Stimulated activated naive CD4-positive, alpha-beta T cell (primary cell): ENCODE measurements around the gene BLOC1S1.

Source experiments
- DNase-seq, 6 experiments: peaks; one replicate each; lab custom pipeline; 2025; lab: John Stamatoyannopoulos, UW

Gene BLOC1S1

GRCh38 chr12:55694651-55695050 is 21.2 kb upstream of the BLOC1S1 start:
- no peak for DNase-seq

DNA sequence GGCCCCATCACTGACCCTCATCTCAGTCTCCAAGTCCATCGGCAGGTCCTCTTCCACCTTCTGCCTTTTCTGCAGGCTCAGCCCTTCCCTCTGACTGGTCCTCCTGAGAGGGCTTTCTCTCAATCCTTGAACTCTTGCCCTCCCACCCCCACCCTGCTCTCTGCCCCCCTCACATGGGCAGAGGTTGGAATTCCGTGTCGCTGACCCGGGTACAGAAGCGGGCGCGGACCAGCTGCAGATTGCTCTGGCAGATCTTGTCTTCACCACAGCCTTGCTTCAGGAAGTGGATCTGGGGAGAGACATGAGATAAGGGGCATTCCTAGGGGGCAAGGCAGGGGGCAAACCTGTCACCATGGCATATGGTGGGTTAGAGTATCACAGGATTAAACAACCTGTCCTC is 20.5 kb upstream of the BLOC1S1 start:
- no peak for DNase-seq

GRCh38 chr12:55696141-55696540 is 19.7 kb upstream of the BLOC1S1 start:
- DNase-seq: no peak

GRCh38 chr12:55696796-55697462 is 18.9 kb upstream of the BLOC1S1 start:
- DNase-seq: no peak

DNA sequence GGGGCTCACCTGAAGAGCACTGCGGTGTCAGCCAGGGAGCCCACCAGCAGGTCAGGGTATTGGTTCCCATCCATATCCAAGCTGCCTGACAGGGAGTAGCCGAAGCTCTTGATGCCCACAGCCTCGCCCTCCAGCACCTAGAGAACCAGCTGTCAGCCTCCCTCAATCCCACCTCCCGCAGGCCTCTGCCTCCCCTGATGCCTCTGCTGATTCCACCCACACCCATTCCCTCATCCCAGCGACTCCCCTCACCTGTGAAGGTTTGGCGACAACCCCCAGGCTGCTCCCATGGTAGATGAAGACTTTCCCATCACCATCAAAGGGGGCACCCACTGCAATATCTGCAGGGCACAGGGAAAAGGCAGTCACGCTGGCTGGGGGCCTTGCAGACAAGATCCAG is 18.2 kb upstream of the BLOC1S1 start:
- DNase-seq: no peak

GRCh38 chr12:55698241-55698955 is 17.4 kb upstream of the BLOC1S1 start:
- DNase-seq: no peak

GRCh38 chr12:55698965-55699364 is 16.9 kb upstream of the BLOC1S1 start:
- DNase-seq: no peak

- no peak for DNase-seq
These were observed 16.3 kb upstream of the BLOC1S1 start for GRCh38 chr12:55699471-55700055.

DNA sequence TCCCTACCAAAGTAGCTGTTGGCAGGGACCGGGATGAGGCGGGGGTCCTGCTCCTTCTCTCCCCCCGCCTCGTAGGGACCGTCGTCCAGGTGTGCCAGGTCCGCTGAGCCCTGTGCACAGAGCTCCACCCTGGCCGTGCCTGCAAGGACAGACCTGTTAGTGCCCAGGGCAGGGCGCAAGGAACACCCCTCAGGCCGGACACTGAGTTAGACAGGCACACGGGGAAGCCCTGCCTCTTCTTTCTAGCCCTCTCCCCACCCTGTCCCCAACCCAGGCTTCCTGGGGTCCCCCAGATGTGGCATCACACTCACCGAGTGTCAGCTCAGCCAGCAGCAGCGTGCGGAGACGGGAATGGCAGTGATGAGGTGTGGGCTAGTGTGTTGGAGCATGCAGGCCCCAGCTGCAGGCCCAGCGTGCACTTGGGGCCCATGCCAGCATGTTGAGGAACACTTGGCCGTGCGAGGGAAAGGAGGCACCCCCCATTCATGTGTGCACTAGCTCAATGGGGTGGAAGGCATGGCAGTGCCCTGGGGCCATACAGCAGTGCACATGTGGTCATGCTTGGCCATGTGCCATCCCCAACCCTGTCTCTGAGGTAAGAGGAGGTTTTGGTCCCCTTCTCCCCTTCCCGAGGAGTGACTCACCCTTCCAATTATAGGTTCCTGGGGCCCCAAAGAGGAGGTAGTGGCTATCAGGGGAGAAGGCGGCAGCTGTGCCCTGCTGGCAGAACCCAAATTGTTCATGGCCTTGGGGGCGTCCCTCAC is 15.4 kb upstream of the BLOC1S1 start:
- no peak for DNase-seq

DNA sequence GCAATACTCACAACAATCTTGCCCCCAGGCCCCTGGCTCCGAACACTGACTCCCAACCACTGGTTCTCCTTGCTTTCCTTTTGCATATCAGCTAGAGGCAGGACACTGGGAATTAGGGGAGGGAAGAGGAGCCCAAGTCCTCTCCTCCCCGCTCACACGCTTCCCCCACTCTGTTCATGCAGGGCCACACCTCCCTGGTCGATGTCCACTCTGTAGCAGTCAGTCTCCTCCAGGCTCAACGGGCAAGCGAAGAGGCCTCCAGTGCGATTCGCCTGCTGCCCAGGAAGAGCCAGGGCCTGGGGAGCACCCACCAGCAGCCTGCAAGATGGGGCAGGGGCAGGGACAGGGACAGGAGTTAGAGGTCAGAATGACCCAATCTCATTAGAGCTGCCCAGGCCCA is 13.0 kb upstream of the BLOC1S1 start:
- DNase-seq: no peak

DNA sequence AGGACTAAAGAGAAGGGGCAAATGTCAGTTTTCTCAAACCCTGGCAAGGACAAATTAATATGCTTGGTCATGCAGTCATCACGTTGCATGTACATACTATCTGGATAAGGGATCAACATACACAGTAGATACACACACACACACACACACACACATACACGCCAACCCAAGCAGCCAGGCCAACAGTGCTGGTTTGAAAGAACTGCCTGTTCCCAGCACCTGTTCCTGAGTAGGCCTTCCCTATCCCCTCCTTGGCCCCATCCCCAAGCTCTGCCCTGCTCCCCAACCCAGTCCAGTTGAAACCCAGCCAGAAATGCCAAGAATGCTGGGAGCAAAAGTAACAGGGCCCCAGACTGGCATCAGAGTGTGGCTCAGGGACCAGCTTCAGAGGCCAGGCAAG is 12.6 kb upstream of the BLOC1S1 start:
- DNase-seq: no peak

- DNase-seq: no peak
These were observed 11.7 kb upstream of the BLOC1S1 start for GRCh38 chr12:55703901-55704761.

DNA sequence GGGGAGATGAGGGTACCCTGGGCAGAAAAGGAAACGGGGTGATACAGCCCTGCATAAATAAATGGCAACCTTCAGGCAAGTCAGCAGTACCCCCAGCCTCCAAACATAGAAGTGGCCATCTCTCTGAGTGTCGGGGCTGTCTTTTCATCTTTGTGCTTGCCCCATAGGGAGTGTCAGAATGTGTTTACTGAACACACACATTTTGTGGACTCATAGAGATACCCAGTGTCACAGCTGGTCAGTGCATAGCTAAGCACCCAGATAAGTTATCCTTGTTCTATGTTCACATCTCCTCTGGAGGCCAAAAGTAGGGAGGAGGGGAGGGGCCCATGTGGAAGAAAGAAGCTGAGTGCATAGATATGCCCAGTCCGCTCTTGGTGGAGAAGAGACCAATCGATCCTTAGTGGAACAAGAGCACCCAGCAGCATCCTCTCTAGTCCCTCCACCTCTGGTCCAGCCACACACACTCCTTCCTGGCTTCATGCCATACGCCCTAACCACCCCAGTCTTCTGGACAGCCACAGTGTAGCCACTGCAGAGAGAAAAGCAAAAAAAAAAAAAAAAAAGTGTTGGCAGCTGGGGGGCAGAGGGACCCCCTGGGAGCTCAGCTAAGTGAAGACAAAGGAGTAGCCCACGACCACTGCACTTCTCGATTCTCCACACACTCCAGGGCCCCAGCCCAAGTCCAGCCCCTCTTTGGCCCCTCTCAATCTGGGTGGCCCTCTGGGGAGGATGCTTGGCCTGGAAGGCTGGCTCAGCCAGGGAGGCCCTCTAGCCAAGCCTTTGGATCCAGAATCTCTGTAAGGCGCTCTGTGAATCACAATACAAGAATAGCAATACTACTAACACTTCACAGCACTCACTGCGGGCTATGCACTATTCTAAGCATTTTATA is 10.8 kb upstream of the BLOC1S1 start:
- no peak for DNase-seq

DNA sequence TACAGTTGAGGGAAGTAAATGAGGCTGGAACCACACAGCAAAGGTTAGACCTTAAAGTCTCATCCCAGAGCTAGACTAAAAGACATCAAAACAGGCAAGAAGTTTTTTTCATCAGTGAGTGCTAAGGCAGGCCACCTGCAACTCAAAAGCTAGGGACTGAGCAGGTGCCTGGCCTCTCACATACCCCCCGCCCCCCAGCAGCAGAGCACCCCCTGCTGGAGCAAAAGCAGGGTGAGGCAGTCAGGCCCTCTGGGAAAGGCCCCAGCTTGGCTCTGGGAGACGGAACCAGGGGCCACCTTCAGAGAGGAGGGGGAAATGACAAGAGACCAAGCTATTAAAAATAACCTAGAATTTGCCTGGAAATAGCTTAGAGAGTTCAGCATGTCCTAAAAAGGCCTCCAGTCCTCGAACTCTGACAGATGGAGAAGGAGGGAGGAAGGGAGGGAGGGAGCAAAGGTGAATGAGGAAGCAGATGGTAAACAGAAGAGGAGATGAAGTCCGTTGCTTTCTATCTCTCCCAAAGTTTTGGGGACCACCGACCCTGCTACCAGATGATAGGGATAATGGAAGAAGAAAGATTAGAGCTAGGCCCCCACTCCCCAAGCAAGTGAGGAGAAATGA is 10.0 kb upstream of the BLOC1S1 start:
- no peak for DNase-seq

GRCh38 chr12:55706568-55707218 is 9.2 kb upstream of the BLOC1S1 start:
- no peak for DNase-seq

DNA sequence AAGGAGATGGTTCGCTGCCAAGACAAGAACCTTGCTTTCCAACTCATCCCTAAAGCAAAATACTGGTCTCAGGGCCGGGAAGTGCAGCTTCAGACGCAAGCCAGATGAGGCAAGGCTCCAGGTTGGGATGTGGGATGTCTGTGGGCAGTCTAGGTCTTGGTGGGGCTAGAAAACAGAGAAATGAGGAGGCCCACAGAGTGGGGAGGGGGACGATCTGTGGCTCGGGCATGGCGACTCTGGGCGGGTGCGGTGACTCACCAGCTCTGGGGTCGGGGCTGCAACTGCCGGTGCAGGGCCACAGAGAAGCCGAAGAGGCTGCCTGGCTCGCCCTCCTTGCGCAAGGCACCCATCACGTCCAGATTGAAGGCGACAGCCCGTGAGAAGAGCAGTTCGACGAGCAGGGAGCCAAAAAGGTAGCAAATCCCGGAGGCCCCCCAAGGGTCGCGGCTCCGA is 8.6 kb upstream of the BLOC1S1 start:
- peak in 1 of 6 experiments; percentile 25 for DNase-seq

- peak in 5 of 6 experiments; percentile 25 to 74 (median 47) for DNase-seq
These were observed 7.8 kb upstream of the BLOC1S1 start, which contains the start of gene ITGA7 for GRCh38 chr12:55707841-55708694. Gene ITGA7, minus strand, starts transcription at chr12:55707904. Its CDS starts 222 bp downstream, at chr12:55707682.

GRCh38 chr12:55708695-55709233 is 7.1 kb upstream of the BLOC1S1 start:
- no peak for DNase-seq
